ENCODE data around the gene EIPR1.
A peak's percentile ranks its signal among the peaks of the same experiment; 100 is the strongest.

Gene EIPR1

GRCh38 chr2:3300224-3300995, 77.2 kb downstream of the EIPR1 start:
- no peak overlapping the region for H3K27ac ChIP-seq
- H3K27me3 ChIP-seq (ENCODE audit: insufficient read depth, low read depth, severe bottlenecking) = no peaks in the 10 kb centered on the region
- DNase-seq = no peak
- no peaks in the 10 kb centered on the region; the same call in 1 of the 2 replicates for H3K36me3 ChIP-seq
- no peaks in the 10 kb centered on the region for H3K9me3 ChIP-seq (ENCODE audit: severe bottlenecking)
- H3K4me3 ChIP-seq (ENCODE audit: low read depth, low read length) = no peak overlapping the region
- no peak for TF ChIP-seq CTCF (IDR thresholded peaks at IDR 0.05; ENCODE audit: low read depth, low read length)

- H3K36me3 ChIP-seq = no peaks in the 10 kb centered on the region; the same call in 1 of the 2 replicates
- TF ChIP-seq CTCF (IDR thresholded peaks at IDR 0.05; ENCODE audit: low read depth, low read length) = no peak
- DNase-seq = no peak
These were observed 77.9 kb downstream of the EIPR1 start for GRCh38 chr2:3299703-3300102.

GRCh38 chr2:3299130-3299529, 78.5 kb downstream of the EIPR1 start:
- Histone ChIP-seq H3K27me3 (ENCODE audit: insufficient read depth, low read depth, severe bottlenecking) (no peaks in the 10 kb centered on the region), H3K4me3 (ENCODE audit: low read depth, low read length) (no peak overlapping the region), H3K27ac (no peak overlapping the region), H3K36me3 (no peaks in the 10 kb centered on the region; the same call in 1 of the 2 replicates), H3K9me3 (ENCODE audit: severe bottlenecking) (no peaks in the 10 kb centered on the region)
- peak; percentile 5 for DNase-seq
- no peak for TF ChIP-seq CTCF (IDR thresholded peaks at IDR 0.05; ENCODE audit: low read depth, low read length)

More at GRCh38 chr2:3299703-3300102, 77.9 kb downstream of the EIPR1 start:
- H3K27ac ChIP-seq = no peak overlapping the region
- H3K9me3 ChIP-seq (ENCODE audit: severe bottlenecking) = no peaks in the 10 kb centered on the region
- H3K4me3 ChIP-seq (ENCODE audit: low read depth, low read length) = no peak overlapping the region
- no peaks in the 10 kb centered on the region for H3K27me3 ChIP-seq (ENCODE audit: insufficient read depth, low read depth, severe bottlenecking)

- H3K9me3 ChIP-seq (ENCODE audit: severe bottlenecking) = no peaks in the 10 kb centered on the region
- no peaks in the 10 kb centered on the region; the same call in 1 of the 2 replicates for H3K36me3 ChIP-seq
- no peak overlapping the region for H3K27ac ChIP-seq
- no peak for TF ChIP-seq CTCF (IDR thresholded peaks at IDR 0.05; ENCODE audit: low read depth, low read length)
- no peak overlapping the region for H3K4me3 ChIP-seq (ENCODE audit: low read depth, low read length)
- no peak for DNase-seq
- no peaks in the 10 kb centered on the region for H3K27me3 ChIP-seq (ENCODE audit: insufficient read depth, low read depth, severe bottlenecking)
These were observed 79.4 kb downstream of the EIPR1 start for GRCh38 chr2:3298191-3298590.

GRCh38 chr2:3297523-3297922, 80.1 kb downstream of the EIPR1 start:
- Histone ChIP-seq H3K9me3 (ENCODE audit: severe bottlenecking) (no peaks in the 10 kb centered on the region), H3K27me3 (ENCODE audit: insufficient read depth, low read depth, severe bottlenecking) (no peaks in the 10 kb centered on the region), H3K36me3 (no peaks in the 10 kb centered on the region; the same call in 1 of the 2 replicates), H3K27ac (no peak overlapping the region), H3K4me3 (ENCODE audit: low read depth, low read length) (no peak overlapping the region)
- DNase-seq = no peak
- no peak for TF ChIP-seq CTCF (IDR thresholded peaks at IDR 0.05; ENCODE audit: low read depth, low read length)

All from WERI-Rb-1 (cell line).